HK-2 (cell line): ENCODE data around the gene ZNF100.
"Not testable (repeated sequence)": the region's sequence is repeated elsewhere in the genome, so short reads cannot be mapped to it uniquely, and the experiment has no call there.

Experiments
- DNase-seq: peaks from one replicate; pipeline ENCODE4 v3.0.0-alpha.2; 2018; ENCODE audit not compliant: unreplicated experiment

ZNF100 gene

GRCh38 chr19:21704320-21704719, 63.1 kb downstream of the ZNF100 start:
- DNase-seq, result no peak

GRCh38 chr19:21699197-21699596, 68.2 kb downstream of the ZNF100 start:
- no peak for DNase-seq

- no peak for DNase-seq
These were observed 69.2 kb downstream of the ZNF100 start for GRCh38 chr19:21698215-21698614.

GRCh38 chr19:21697698-21698097, 69.7 kb downstream of the ZNF100 start:
- no peak for DNase-seq

GRCh38 chr19:21694171-21694906, 73.0 kb downstream of the ZNF100 start:
- no peak for DNase-seq

GRCh38 chr19:21693399-21693798, 74.0 kb downstream of the ZNF100 start:
- DNase-seq, result no peak

GRCh38 chr19:21691661-21692060, 75.7 kb downstream of the ZNF100 start:
- no peak for DNase-seq

GRCh38 chr19:21688464-21688863, 78.9 kb downstream of the ZNF100 start:
- no peak for DNase-seq

GRCh38 chr19:21680671-21681070, 86.7 kb downstream of the ZNF100 start:
- no peak for DNase-seq

- DNase-seq, result no peak
These were observed 87.4 kb downstream of the ZNF100 start for GRCh38 chr19:21680026-21680425.

- no peak for DNase-seq
These were observed 89.5 kb downstream of the ZNF100 start for GRCh38 chr19:21677696-21678418.

- DNase-seq, result no peak
These were observed 92.9 kb downstream of the ZNF100 start for GRCh38 chr19:21674454-21674853.

- DNase-seq, result not testable (repeated sequence)
These were observed 93.9 kb downstream of the ZNF100 start for GRCh38 chr19:21673479-21673878.
